ENCODE measurements around the gene LMX1A.

The LMX1A gene

GRCh38 chr1:165355977-165356811 lies at the start of gene LMX1A:
Gene LMX1A (minus strand): TSS chr1:165356715. CDS start chr1:165355559, 1,156 bp downstream.
- DNase-seq (ENCODE audit: low read depth in 2 of 3, low spot score in 1 of 3) = no peak

- peak in 2 of 3 donors; percentile 3 to 6 for DNase-seq (ENCODE audit: low read depth in 2 of 3, low spot score in 1 of 3)
Observed at GRCh38 chr1:165403835-165404482, 47.4 kb upstream of the LMX1A start.

GRCh38 chr1:165402517-165403111 lies 46.1 kb upstream of the LMX1A start:
- no peak for DNase-seq (ENCODE audit: low read depth in 2 of 3, low spot score in 1 of 3)

- DNase-seq (ENCODE audit: low read depth in 2 of 3, low spot score in 1 of 3) = no peak
Observed at GRCh38 chr1:165397944-165398343, 41.4 kb upstream of the LMX1A start.

GRCh38 chr1:165395901-165396300 lies 39.4 kb upstream of the LMX1A start:
- no peak for DNase-seq (ENCODE audit: low read depth in 2 of 3, low spot score in 1 of 3)

- DNase-seq (ENCODE audit: low read depth in 2 of 3, low spot score in 1 of 3) = no peak
Observed at GRCh38 chr1:165395478-165395877, 39.0 kb upstream of the LMX1A start.

GRCh38 chr1:165392634-165393571 lies 36.4 kb upstream of the LMX1A start:
- DNase-seq (ENCODE audit: low read depth in 2 of 3, low spot score in 1 of 3) = peak; percentile 78 to 83 (median 82)

GRCh38 chr1:165389609-165390008 lies 33.1 kb upstream of the LMX1A start:
- no peak for DNase-seq (ENCODE audit: low read depth in 2 of 3, low spot score in 1 of 3)

GRCh38 chr1:165387961-165388360 lies 31.4 kb upstream of the LMX1A start:
- DNase-seq (ENCODE audit: low read depth in 2 of 3, low spot score in 1 of 3) = no peak

- no peak for DNase-seq (ENCODE audit: low read depth in 2 of 3, low spot score in 1 of 3)
Observed at GRCh38 chr1:165387505-165387904, 31.0 kb upstream of the LMX1A start.

- DNase-seq (ENCODE audit: low read depth in 2 of 3, low spot score in 1 of 3) = no peak
Observed at GRCh38 chr1:165383599-165384405, 27.3 kb upstream of the LMX1A start.

GRCh38 chr1:165383067-165383466 lies 26.6 kb upstream of the LMX1A start:
- no peak for DNase-seq (ENCODE audit: low read depth in 2 of 3, low spot score in 1 of 3)

GRCh38 chr1:165381745-165382505 lies 25.4 kb upstream of the LMX1A start:
- no peak for DNase-seq (ENCODE audit: low read depth in 2 of 3, low spot score in 1 of 3)

GRCh38 chr1:165376811-165377311 lies 20.3 kb upstream of the LMX1A start:
- DNase-seq (ENCODE audit: low read depth in 2 of 3, low spot score in 1 of 3) = no peak

- peak in 2 of 3 donors; percentile 22 to 23 for DNase-seq (ENCODE audit: low read depth in 2 of 3, low spot score in 1 of 3)
Observed at GRCh38 chr1:165376041-165376810, 19.7 kb upstream of the LMX1A start.

GRCh38 chr1:165375623-165376022 lies 19.1 kb upstream of the LMX1A start:
- DNase-seq (ENCODE audit: low read depth in 2 of 3, low spot score in 1 of 3) = no peak

- DNase-seq (ENCODE audit: low read depth in 2 of 3, low spot score in 1 of 3) = no peak
Observed at GRCh38 chr1:165371588-165372225, 15.2 kb upstream of the LMX1A start.

All from stimulated activated CD4-positive, alpha-beta T cell treated with anti-CD3 and anti-CD28 coated beads, Interleukin-12 subunit alpha, Interleukin-12 subunit beta, amount 100 ng/mL, for 48 hours (primary cell).